Measurements from ENCODE around the gene EIF2S3.

DNA sequence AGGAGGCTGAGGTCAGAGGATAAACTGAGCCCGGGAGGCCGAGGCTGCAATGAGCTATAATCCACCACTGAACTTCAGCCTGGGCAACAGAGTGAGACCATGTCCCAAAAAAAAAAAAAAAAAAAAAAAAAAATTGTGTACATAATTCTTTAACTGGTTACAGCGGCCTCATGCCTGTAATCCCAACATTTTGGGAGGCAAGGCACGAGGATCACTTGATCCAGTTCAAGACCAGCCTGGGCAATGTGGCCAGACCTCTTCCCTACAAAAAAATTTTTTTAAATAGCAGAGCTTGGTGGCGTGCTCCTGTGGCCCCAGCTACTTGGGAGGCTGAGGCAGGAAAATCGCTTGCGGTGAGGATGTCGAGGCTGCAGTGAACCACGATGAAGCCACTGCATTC lies 37.1 kb upstream of the EIF2S3 start:
- no peak for TF ChIP-seq CTCF (IDR thresholded peaks at IDR 0.05)
- no peak for TF ChIP-seq POLR2AphosphoS5 (IDR thresholded peaks at IDR 0.05)
- no peak for TF ChIP-seq POLR2A (IDR thresholded peaks at IDR 0.05)
- no peak for TF ChIP-seq EP300 (IDR thresholded peaks at IDR 0.05)

Data from gastroesophageal sphincter (tissue), 3 donors.